Heart right ventricle (tissue), 16 donors: ENCODE measurements around the gene PAFAH2. TPM values are rescaled to one million over a fixed set of nuclear protein-coding genes. Genes with fewer than 3 reads are reported as not detected.
"Not testable (repeated sequence)": the region's sequence is repeated elsewhere in the genome, so short reads cannot be mapped to it uniquely, and the experiment has no call there.

ENCODE experiments used
- ATAC-seq, 8 donors: fragments of 200-7000 bp; cut with Tn5 transposase; one replicate each; pipeline ENCODE4 v1.9.1; 2020; ENCODE audit warnings: mild to moderate bottlenecking in 8 of 8, moderate library complexity in 8 of 8, moderate number of reproducible peaks in 1 of 8
- DNase-seq, 2 donors: peaks; one replicate each; pipeline ENCODE4 v3.0.0-alpha.2; 2020
- H3K27ac ChIP-seq, 10 donors: fragments of 200-600 bp; sonication (generic) in 2 of 10; one replicate each; pipeline versions ENCODE4 v1.5.0 to v1.8.0; 2020 to 2022; ENCODE audit warnings: mild to moderate bottlenecking in 3 of 10
- H3K27me3 ChIP-seq, 7 donors: fragments of 200-600 bp; one replicate each; pipeline ENCODE4 v1.8.0; 2021 to 2022; ENCODE audit warnings: mild to moderate bottlenecking in 2 of 7
- H3K36me3 ChIP-seq, 9 donors: fragments of 200-600 bp; sonication (generic) in 1 of 9; one replicate each; pipeline versions ENCODE4 v1.5.0 to v1.8.0; 2020 to 2022; ENCODE audit warnings: mild to moderate bottlenecking in 2 of 9
- H3K4me1 ChIP-seq, 9 donors: fragments of 200-600 bp; sonication (generic) in 1 of 9; one replicate each; pipeline versions ENCODE4 v1.5.0 to v1.8.0; 2020 to 2022; ENCODE audit warnings: mild to moderate bottlenecking in 4 of 9
- H3K4me3 ChIP-seq, 10 donors: fragments of 200-600 bp; sonication (generic) in 2 of 10; one replicate each; pipeline versions ENCODE4 v1.5.0 to v1.8.0; 2020 to 2022; ENCODE audit warnings: mild to moderate bottlenecking in 7 of 10, moderate library complexity in 2 of 10
- H3K9me3 ChIP-seq, 11 donors: fragments of 200-600 bp in 10 of 11; sonication (generic) in 2 of 11; one replicate each; pipeline versions ENCODE4 v1.5.0 to v1.8.0; 2013 to 2022; ENCODE audit warnings: mild to moderate bottlenecking in 2 of 11, control low read depth in 1 of 11, moderate library complexity in 1 of 11
- CTCF ChIP-seq, 9 donors: fragments of 200-600 bp; sonication (generic) in 2 of 9; IDR thresholded peaks; one replicate each; pipeline versions ENCODE4 v1.5.0 to v1.8.0; 2021 to 2022; ENCODE audit warnings: antibody characterized with exemption in 9 of 9, mild to moderate bottlenecking in 5 of 9, moderate library complexity in 1 of 9
- WGBS, 2 donors: extraction: QIAGEN DNeasy Blood & Tissue Kit; methylation state at CpG; one replicate each; pipeline ENCODE4 v1.1.7; 2013; ENCODE audit warnings: inconsistent platforms in 1 of 2; 5-methylcytosine and 5-hydroxymethylcytosine counted together
- intact Hi-C, 10 donors: fragments of 100-400 bp; cut with DNase I; formaldehyde crosslinking; loops; one replicate each; pipeline versions ENCODE4 v1.11.1 to v1.14.2; 2022
- polyA plus RNA-seq, 2 donors: library from polyadenylated mRNA; stranded (reverse); fragments of 200-250 nt; gene quantifications; one replicate each; pipeline ENCODE4 v1.2.3, GENCODE V29; 2013
- total RNA-seq, 10 donors: library from RNA; stranded (reverse); fragmentation: NEBNext Ultra II Directional in 3 of 10; extraction: Animal tissue kit (Norgen Biotek cat#: 25700) in 3 of 10; gene quantifications; one replicate each; pipeline versions ENCODE4 v1.2.1 to v1.2.4, GENCODE V29; 2021 to 2023
- donor health status: Arrhythmogenic right ventricular cardiomyopathy.
- donor health status: ischemic (EF 13 %, LVEDD 7.1; RV severe dilation, severe dysfunction).
- donor health status: healthy with polysubstance abuse.
- donor health status: DM: no; HTN: yes; CAD: no.
- donor health status: DM: no; HTN: no; CAD: no.
- donor health status: ischemic (EF 25% LVEDD 6.9; RV normal size, moderate dysfunction).
- donor health status: ischemic (EF 25% LVEDD 5.7; RV mildly dilated, moderate dysfunction).
- donor health status: healthy.
- donor health status: DM: yes; HTN: yes; CAD: no.
- donor health status: Ischemic cardiomyopathy.
- donor health status: ischemic (EF 35%, LVEDD 5.7; RV mildly dilated, moderate dysfunction).
- donor health status: nonischemic (EF 11% LVEDD 7.7; RV severe dilation, severe dysfunction).
- donor health status: DM: yes; HTN: yes; CAD: no.
- donor health status: PGD.
- donor health status: ischemic (EF 29% LVEDD 5.4; RV normal size, mild dysfunction).
- donor health status: nonischemic (EF 23%, LVEDD 6.1; RV moderate dilation, normal function).

PAFAH2 gene
- total and polyA plus RNA-seq, 12 donors = 3.4 to 19.3 (median 10.5) TPM

- H3K27me3 ChIP-seq = no peaks in the 10 kb centered on the region
- DNase-seq (no peak), ATAC-seq (no peak)
- H3K4me3 ChIP-seq = no peak overlapping the region
- no peaks in the 10 kb centered on the region for H3K36me3 ChIP-seq
- intact Hi-C loops = no loop called here
- H3K4me1 ChIP-seq = no peaks in the 10 kb centered on the region
- H3K27ac ChIP-seq = no peak overlapping the region
- H3K9me3 ChIP-seq = peaks cover 0 to 19% (median 0%) of the 10 kb centered on the region in 11 donors
- 83 to 86% methylated on average over 5 of the region's 5 CpGs for WGBS, 2 donors
- no peak for TF ChIP-seq CTCF (IDR thresholded peaks at IDR 0.05)
Measured at GRCh38 chr1:25945761-25946160, 52.1 kb downstream of the PAFAH2 start.

GRCh38 chr1:25944986-25945385 is 52.9 kb downstream of the PAFAH2 start:
- H3K9me3 ChIP-seq = peaks cover 0 to 19% (median 0%) of the 10 kb centered on the region in 11 donors
- 75 to 76% methylated on average over 3 of the region's 3 CpGs for WGBS, 2 donors
- TF ChIP-seq CTCF (IDR thresholded peaks at IDR 0.05) = no peak
- H3K36me3 ChIP-seq = no peaks in the 10 kb centered on the region
- no peak overlapping the region for H3K4me3 ChIP-seq
- no peak for DNase-seq
- no peak for ATAC-seq
- no peaks in the 10 kb centered on the region for H3K4me1 ChIP-seq
- no peaks in the 10 kb centered on the region for H3K27me3 ChIP-seq
- intact Hi-C loops = no loop called here
- H3K27ac ChIP-seq = no peak overlapping the region

- ATAC-seq, H3K27me3 ChIP-seq, DNase-seq, intact Hi-C loops, H3K27ac ChIP-seq, H3K36me3 ChIP-seq, H3K4me1 ChIP-seq, H3K4me3 ChIP-seq: not testable (repeated sequence)
- peaks cover 0 to 19% (median 0%) of the 10 kb centered on the region in 11 donors for H3K9me3 ChIP-seq
- 83 to 91% methylated on average over 5 of the region's 5 CpGs for WGBS, 2 donors
Measured at GRCh38 chr1:25943511-25943910, 54.4 kb downstream of the PAFAH2 start.

GRCh38 chr1:25936947-25937346 is 60.9 kb downstream of the PAFAH2 start:
- H3K4me3 ChIP-seq = no peak overlapping the region
- no peak overlapping the region for H3K27ac ChIP-seq
- intact Hi-C loops = no loop called here
- no peaks in the 10 kb centered on the region for H3K36me3 ChIP-seq
- H3K27me3 ChIP-seq = no peaks in the 10 kb centered on the region
- no peak for DNase-seq
- TF ChIP-seq CTCF (IDR thresholded peaks at IDR 0.05) = no peak
- no peaks in the 10 kb centered on the region for H3K9me3 ChIP-seq
- WGBS, 2 donors = 82 to 89% methylated on average over 4 of the region's 4 CpGs
- ATAC-seq = no peak
- H3K4me1 ChIP-seq = peaks cover 0 to 16% (median 3%) of the 10 kb centered on the region in 9 donors

- Histone ChIP-seq H3K36me3 (no peaks in the 10 kb centered on the region), H3K27ac (no peak overlapping the region), H3K9me3 (no peaks in the 10 kb centered on the region), H3K4me1 (peaks cover 0 to 18% (median 3%) of the 10 kb centered on the region in 9 donors), H3K27me3 (no peaks in the 10 kb centered on the region), H3K4me3 (no peak overlapping the region)
- WGBS, 2 donors = 37 to 39% methylated on average over 13 of the region's 13 CpGs
- DNase-seq (no peak), ATAC-seq (peak in 2 of 8 donors; percentile 33 to 42)
- no peak for TF ChIP-seq CTCF (IDR thresholded peaks at IDR 0.05)
- intact Hi-C loops = no loop called here
Measured at GRCh38 chr1:25933479-25934365, 64.1 kb downstream of the PAFAH2 start.

GRCh38 chr1:25932811-25933400 is 65.0 kb downstream of the PAFAH2 start:
- H3K4me1 ChIP-seq = peaks cover 0 to 18% (median 3%) of the 10 kb centered on the region in 9 donors
- H3K9me3 ChIP-seq, intact Hi-C loops, DNase-seq, H3K36me3 ChIP-seq, H3K4me3 ChIP-seq, H3K27ac ChIP-seq, H3K27me3 ChIP-seq, ATAC-seq: not testable (repeated sequence)
- 70 to 80% methylated on average over 12 of the region's 12 CpGs for WGBS, 2 donors
